Dedifferentiated amniotic fluid mesenchymal stem cell (primary cell): Measurements from ENCODE around the gene ASIC2.

Experiments
- DNase-seq: peaks from one replicate; pipeline ENCODE4 v3.0.0-alpha.2; 2016; ENCODE audit errors: extremely low spot score

The ASIC2 gene

DNA sequence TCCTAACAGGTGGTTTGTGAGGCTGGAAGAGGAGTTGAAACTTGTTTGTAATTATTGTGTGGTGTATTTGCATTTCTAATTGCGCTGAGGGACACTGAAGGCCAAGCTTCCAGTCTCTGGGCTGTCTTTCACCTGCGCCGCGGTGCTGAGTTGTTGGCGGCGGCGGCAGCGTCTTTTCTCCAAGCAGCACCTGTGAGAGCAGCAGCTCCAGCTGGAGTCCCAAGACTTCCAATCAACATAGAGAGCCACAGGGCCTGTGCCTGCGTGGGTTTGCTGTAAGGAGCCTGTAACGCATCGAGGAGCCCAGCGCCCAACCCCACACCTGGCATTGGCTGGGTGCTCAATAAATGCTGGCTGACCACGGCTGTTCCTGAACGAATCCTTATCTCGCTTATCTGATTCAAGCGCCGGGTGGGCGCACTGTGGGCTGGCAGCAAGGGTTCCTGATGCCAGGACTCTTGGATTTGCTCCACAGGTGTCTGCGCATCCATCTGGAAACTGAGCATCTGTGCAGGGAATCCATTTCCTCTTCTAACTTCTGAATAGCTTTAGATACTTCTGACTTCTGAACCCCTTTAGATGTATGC lies 138.1 kb downstream of the ASIC2 start:
- DNase-seq: no peak

DNA sequence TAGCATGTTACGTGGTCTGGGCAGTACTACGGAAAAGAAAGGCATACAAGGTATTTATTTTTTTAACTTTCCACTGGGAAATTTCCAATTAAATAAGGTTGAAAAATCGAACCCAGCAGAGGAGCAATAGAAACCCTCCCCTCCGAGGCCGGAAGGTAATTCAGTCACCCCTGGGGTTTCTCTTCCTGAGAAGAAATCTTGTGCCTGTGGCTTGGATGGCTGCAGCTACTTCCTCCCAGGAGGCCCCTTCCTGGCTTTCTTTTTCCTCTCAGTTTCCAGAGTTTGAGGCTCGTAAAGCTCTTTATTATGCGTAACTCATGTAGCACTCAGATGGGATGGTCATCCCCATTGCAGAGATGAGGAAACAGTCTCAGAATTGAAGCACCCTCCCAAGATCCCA lies 140.3 kb downstream of the ASIC2 start:
- DNase-seq: no peak

DNA sequence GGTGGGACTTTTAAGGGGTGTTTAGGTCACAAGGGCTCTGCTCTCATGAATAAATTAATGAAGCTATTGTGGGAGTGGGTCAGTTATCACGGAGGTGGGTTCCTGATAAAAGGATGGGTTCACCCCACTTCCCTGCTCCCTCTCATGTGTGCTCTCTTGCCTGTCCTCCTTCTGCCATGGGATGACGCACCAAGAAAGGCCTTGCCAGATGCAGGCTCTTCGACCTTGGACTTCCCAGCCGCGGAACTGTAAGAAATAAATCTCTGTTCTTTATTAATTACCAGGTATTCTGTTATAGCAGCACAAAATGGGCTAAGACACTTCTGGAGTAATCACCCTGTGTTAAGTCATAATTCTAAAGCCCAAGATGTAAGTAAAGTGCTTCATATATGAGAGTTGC lies 141.5 kb downstream of the ASIC2 start:
- no peak for DNase-seq

DNA sequence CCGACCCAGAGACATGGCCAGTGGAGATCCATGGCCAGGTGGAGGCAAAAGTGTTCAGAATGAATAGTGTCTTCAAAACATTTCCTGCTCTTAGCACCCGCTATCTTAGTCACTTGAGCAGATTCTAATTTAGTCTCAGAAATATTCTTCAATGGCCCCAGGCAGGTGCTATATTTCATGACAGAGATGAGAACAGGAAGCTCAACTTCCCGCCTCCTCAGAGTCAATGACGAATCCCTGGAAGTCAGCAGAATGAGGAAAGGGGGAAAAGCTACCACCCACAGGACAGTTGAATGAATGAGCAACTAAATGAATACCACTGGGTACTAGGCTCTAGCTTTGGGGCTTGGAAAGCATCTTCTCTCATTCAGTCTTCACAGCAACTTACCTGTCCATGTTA lies 147.2 kb downstream of the ASIC2 start:
- DNase-seq: no peak

DNA sequence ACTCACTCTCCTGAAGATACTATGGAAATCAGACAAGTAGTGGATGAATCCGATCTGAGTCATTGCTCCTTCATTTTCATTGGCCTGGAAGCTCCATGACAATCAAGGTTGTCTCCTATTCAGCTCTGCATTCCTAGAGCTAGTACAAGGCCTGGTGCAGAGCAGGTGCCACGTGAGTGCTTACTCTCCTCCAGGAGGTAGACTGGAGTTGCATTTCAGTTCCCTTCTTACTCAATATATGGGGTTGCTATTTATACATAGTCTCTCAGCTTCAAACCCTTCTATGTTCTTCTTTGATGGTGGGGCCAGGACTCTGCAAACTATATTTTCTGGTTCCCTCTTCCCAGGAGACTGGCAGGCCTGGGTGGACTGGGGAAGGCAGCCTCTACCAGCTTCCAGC lies 148.3 kb downstream of the ASIC2 start:
- no peak for DNase-seq

GRCh38 chr17:33142705-33143299 lies 150.3 kb downstream of the ASIC2 start:
- no peak for DNase-seq

GRCh38 chr17:33140413-33141099 lies 152.5 kb downstream of the ASIC2 start:
- no peak for DNase-seq

- DNase-seq: no peak
Measured at GRCh38 chr17:33138627-33139026, 154.5 kb downstream of the ASIC2 start.

DNA sequence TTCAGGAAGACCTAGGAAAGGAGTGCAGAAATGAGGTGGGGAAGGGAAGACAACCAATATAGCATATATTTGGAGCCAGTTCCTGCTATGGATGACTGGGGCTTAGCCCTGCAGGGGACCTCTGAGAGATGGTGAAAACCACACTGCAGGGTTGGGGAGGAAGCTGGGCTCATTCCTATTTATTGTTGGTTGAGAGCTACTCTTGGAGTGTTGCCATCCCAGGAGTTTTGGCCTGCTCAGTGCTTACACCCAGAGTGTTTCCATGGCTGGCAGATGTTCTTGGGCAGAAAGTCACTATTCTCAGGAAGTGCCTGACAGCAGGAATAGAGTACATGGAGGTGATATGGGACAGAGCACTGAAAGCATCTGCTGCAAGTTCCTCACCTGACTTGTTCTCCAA lies 155.7 kb downstream of the ASIC2 start:
- no peak for DNase-seq

GRCh38 chr17:33135691-33136090 lies 157.4 kb downstream of the ASIC2 start:
- no peak for DNase-seq

- no peak for DNase-seq
Measured at GRCh38 chr17:33131620-33132019, 161.5 kb downstream of the ASIC2 start.

GRCh38 chr17:33127706-33128105 lies 165.4 kb downstream of the ASIC2 start:
- DNase-seq: no peak

GRCh38 chr17:33126086-33126485 lies 167.0 kb downstream of the ASIC2 start:
- no peak for DNase-seq

DNA sequence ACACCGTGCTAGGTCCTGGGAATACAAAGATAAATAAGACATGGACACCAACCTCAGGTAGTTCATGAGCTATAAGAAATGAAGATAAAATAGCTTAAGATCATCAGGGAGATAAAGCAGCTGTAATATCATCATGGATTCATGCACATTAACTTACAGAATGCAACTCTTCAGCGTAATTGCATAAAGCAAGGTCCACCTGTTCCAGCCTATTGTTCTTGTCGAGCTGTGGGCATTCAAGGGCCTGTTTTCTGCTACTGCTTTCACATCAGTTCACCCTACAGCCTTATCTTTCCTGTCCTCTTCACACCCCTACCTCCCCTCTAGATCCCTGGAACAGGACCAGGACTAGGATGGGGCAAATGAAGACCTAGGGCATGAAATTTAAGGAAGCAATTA lies 167.5 kb downstream of the ASIC2 start:
- no peak for DNase-seq

GRCh38 chr17:33124871-33125551 lies 168.1 kb downstream of the ASIC2 start:
- DNase-seq: no peak

DNA sequence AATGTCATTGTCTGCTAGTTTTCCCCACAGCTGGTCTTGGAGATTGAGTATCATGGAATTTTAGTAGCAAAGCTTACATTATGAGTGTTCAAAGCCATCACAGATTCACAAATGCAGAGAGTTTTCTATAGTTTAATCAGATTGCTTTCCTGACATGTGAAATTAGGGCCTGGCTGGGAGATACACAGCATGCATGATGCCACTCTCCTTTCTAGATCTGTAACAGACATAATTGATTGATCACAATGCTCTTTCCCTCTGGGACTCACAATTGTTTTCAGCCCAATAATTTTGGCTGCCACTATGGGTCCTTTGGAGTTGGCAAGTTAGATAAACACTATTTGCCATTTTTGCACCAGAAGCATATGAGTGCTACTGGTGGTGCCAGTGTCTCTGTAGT lies 168.9 kb downstream of the ASIC2 start:
- DNase-seq: no peak

DNA sequence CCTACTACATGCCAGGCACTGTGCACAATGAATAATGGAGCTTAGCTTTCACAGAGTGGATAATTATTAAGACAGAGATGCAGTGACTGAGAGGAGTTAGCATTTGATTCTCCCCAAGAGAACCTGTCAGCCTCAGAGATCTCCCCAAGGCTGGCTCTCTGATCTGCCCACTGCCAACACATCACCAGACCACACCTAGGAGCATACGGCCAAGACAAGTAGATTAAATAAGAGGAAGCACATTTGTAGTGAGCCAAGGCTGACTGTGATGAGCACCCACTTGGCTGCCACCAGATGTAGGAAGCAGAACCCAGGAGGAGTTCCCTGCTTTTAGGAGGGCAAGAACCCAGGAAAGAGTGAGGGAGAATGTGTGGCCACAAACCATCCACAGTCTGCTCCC lies 171.3 kb downstream of the ASIC2 start:
- DNase-seq: no peak

- no peak for DNase-seq
Measured at GRCh38 chr17:33121272-33121671, 171.8 kb downstream of the ASIC2 start.

- no peak for DNase-seq
Measured at GRCh38 chr17:33120103-33120502, 173.0 kb downstream of the ASIC2 start.

GRCh38 chr17:33118391-33119075 lies 174.6 kb downstream of the ASIC2 start:
- DNase-seq: no peak

DNA sequence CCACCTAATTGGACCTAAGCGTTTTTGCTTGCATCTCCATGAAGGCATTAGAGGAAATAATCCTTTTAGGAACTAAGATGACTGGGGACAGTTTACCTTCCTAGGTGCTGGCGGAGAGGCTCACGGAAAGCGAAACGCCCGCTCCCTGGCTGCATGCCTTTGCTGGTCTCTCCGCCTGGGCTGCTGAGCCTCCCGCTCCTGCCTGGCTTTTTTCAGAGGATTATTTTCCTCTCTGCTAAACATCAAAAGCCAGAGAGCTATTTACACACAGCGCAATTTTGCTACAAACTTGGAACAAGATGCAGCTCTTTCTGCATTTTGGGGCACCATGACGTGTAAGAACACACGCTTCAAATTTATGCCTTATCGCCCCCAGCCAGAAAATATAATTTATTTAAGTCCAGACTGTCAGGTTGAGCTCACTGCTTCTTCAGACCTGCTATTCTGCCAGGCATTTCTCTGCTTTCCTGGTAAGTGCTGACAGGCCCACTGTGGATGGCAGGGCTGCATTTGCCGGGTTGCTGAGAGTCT lies 177.0 kb downstream of the ASIC2 start:
- no peak for DNase-seq

GRCh38 chr17:33115366-33115765 lies 177.7 kb downstream of the ASIC2 start:
- DNase-seq: no peak
